Duodenal mucosa (tissue), 2 donors: ENCODE results near the gene PCNX1.

ENCODE experiments used
- H3K27ac ChIP-seq: one replicate; pipeline ENCODE4 v1.7.0; 2013; ENCODE audit warnings: low read depth, low read length
- H3K27me3 ChIP-seq, 2 donors: one replicate each; pipeline ENCODE4 v1.7.0; 2013; ENCODE audit warnings: low read length in 2 of 2, control low read depth in 1 of 2; ENCODE audit not compliant: insufficient read depth in 2 of 2, control insufficient read depth in 1 of 2
- H3K36me3 ChIP-seq, 2 donors: one replicate each; pipeline ENCODE4 v1.7.0; 2013; ENCODE audit warnings: low read length in 2 of 2, control low read depth in 1 of 2; ENCODE audit not compliant: insufficient read depth in 2 of 2, control insufficient read depth in 1 of 2
- H3K4me1 ChIP-seq, 2 donors: one replicate each; pipeline ENCODE4 v1.7.0; 2013; ENCODE audit warnings: low read length in 2 of 2, control low read depth in 1 of 2; ENCODE audit not compliant: insufficient read depth in 2 of 2, control insufficient read depth in 1 of 2
- H3K4me3 ChIP-seq, 2 donors: one replicate each; pipeline ENCODE4 v1.7.0; 2013; ENCODE audit warnings: low read length in 2 of 2, low read depth in 1 of 2
- H3K9ac ChIP-seq, 2 donors: one replicate each; pipeline ENCODE4 v1.7.0; 2013; ENCODE audit warnings: low read length in 2 of 2, low read depth in 1 of 2
- H3K9me3 ChIP-seq, 2 donors: one replicate each; pipeline ENCODE4 v1.7.0; 2013; ENCODE audit warnings: low read length in 2 of 2, control low read depth in 1 of 2; ENCODE audit not compliant: control insufficient read depth in 1 of 2

The PCNX1 gene

DNA sequence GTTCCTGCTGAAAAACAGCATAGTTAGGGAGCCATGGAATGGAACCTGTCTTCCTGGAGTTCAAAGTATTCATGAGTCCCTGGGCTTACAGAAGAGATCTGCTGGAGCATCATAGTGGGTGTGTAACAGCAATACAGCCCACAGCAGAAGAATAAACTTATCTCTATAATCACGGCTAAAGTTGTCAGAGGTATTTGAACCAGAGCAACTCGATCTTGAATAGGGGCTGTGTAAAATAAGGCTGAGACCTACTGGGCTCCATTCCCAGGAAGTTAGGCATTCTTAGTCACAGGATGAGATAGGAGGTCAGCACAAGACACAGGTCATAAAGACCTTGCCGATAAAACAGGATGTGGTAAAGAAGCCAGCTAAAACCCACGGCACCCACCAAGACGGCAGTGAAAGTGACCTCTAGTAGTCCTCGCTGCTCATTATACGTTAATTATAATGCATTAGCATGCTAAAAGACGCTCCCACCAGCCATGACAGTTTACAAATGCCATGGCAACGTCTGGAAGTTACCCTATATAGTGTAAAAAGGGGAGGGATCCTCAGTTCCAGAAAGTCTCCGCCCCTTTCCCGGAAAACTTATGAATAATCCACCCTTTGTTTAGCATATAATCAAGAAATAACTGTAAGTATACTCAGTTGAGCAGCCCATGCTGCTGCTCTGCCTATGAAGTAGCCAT is 223.4 kb downstream of the PCNX1 start:
- H3K4me1 ChIP-seq: peaks cover 4 to 5% of the 10 kb centered on the region in 2 donors
- H3K4me3 ChIP-seq: no peak overlapping the region
- no peak overlapping the region for H3K27ac ChIP-seq

DNA sequence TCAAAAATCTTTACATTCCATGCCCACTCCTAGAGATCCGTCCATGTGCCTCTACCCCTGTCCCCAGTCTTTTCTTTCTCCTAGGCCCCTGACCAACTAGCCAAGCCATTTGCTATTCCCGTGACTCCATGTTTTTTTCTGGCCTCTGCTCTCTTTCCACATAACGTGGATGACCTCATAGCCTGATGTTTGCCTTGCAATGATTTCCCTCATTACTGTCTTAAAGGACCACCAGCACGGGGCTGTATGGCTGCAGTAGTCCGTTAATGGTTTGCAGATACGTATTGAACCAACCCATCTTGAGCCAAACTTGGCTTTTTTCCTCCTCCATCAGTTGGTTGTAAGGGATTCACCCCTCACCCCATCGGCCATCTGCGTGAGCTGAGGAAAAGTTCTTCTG is 226.0 kb downstream of the PCNX1 start:
- Histone ChIP-seq H3K9me3 (no peaks in the 10 kb centered on the region), H3K4me1 (peaks cover 4 to 5% of the 10 kb centered on the region in 2 donors), H3K27ac (no peak overlapping the region), H3K9ac (no peak overlapping the region), H3K27me3 (no peaks in the 10 kb centered on the region), H3K4me3 (no peak overlapping the region), H3K36me3 (no peaks in the 10 kb centered on the region)

More for the DNA sequence above, 223.4 kb downstream of the PCNX1 start:
- Histone ChIP-seq H3K9ac (no peak overlapping the region), H3K9me3 (no peaks in the 10 kb centered on the region), H3K27me3 (no peaks in the 10 kb centered on the region), H3K36me3 (no peaks in the 10 kb centered on the region)

DNA sequence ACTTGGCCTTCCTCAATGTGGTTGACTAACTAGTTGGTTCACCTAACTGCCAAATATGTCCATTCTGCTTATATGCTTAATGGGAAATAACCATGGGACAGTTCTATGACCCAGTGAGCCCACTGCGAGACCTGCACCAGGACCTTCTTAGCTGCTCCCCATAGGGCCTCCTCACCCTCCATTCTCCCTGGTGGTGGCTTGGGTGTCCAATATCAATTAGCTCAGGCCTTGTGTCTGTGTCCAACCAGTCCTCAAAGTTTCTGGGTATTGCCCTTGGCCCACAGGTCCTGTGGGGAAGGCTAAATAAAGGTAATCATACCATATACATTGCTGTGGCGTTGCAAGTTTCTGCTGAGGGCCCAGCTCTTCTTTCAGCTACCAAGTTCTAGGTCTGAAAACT is 228.2 kb downstream of the PCNX1 start:
- no peaks in the 10 kb centered on the region for H3K9me3 ChIP-seq
- H3K9ac ChIP-seq: no peak overlapping the region
- H3K27ac ChIP-seq: no peak overlapping the region
- H3K27me3 ChIP-seq: no peaks in the 10 kb centered on the region
- H3K36me3 ChIP-seq: no peaks in the 10 kb centered on the region
- H3K4me1 ChIP-seq: peaks cover 7 to 8% of the 10 kb centered on the region in 2 donors
- H3K4me3 ChIP-seq: no peak overlapping the region

DNA sequence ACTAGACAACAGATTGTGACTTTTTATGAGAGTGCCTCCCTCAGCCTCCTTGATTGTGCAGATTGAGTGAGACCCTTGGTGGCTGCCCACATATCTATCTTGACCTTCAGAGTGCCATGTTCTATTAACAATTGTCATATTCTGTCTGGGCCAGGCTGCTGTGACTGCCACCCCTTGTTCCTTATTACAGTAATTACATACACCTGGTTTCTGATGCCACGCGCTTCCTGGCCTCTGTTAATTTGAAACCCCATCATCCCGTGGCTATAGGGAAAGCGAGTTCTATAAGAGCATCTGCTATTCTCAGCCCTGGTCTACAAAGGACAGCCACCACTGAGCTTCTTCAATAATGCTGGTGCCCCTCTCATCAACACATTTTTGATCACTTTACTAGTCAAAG is 228.7 kb downstream of the PCNX1 start:
- Histone ChIP-seq H3K36me3 (no peaks in the 10 kb centered on the region), H3K9ac (no peak overlapping the region), H3K9me3 (no peaks in the 10 kb centered on the region), H3K27me3 (no peaks in the 10 kb centered on the region), H3K4me3 (no peak overlapping the region), H3K4me1 (peaks cover 3 to 8% of the 10 kb centered on the region in 2 donors), H3K27ac (no peak overlapping the region)

DNA sequence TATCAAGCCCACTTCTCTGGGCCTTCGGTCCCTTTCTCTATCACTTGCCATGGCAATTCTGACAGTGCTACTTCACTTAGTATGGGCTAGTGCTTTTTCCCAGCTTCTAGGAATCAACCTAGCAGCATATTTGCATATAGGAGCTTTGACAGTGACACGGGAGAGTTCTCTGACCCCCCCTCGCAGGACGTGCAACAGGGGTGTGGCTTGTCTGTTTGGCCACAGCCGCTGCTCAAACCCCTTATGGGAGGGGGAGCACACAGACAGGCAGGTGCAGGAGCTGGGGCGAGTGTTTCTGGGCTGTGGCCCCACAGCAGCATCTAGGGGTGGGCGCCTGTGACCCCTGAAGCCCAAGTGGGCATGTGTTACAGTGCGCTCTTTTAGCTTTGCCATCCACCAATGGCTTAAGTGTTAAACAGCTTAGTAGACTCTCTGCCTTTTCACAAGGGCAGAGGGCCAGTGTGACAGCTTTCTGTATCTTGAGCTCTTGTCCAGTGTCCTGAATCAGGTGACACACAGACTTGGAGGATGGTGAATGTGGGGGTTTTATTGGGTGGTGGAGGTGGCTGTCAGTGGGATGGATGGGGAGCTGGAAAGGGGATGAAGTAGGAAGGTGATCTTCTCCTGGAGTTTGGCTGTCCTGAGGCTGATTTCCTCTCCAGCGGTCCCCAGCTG is 229.3 kb downstream of the PCNX1 start:
- no peak overlapping the region for H3K27ac ChIP-seq
- H3K27me3 ChIP-seq: no peaks in the 10 kb centered on the region
- H3K9me3 ChIP-seq: no peaks in the 10 kb centered on the region
- no peak overlapping the region for H3K9ac ChIP-seq
- no peak overlapping the region for H3K4me3 ChIP-seq
- no peaks in the 10 kb centered on the region for H3K36me3 ChIP-seq
- H3K4me1 ChIP-seq: peaks cover 3 to 8% of the 10 kb centered on the region in 2 donors

DNA sequence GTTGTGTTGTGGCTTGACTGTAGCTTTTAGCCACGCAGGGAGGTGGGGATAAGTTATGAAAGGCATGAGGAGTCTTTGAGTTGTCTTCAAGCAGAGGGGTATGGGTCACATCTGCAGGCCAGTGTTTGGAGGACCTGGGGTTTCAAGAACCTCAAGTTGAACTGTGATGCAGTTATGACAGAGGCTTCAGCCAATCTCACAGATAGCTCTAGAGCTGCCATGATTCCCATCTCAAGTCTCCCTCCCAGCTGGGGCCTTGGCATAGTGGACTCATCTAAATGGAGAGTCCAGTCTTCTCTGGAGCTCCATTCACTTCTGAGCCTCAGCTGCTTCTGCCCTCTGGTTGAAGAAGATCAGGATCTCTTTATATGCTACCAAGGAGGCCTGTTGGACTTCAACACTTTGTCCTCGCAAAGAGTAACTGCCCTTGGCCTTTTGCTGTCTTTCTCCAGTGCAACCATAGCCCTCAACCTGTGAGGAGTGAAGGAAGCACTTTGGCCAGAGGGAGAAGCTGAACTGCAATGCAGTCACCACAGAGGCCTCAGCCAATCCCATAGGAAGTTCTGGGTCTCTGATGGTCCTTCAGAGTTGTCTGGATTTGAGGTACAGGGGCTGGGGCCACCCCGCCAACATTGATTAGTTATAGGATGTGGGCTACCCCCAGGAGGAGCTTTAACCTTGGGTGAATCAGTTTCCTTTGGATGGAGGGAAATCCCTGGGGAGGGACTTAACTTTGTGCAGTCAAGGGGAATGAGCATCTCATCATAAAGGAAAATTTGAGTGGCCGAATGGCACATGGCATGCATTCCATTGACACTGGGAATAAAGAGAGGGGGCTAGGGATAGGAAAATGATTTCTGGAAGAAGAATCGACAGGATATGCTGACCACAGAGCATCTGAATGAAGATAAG is 230.5 kb downstream of the PCNX1 start:
- H3K36me3 ChIP-seq: no peaks in the 10 kb centered on the region
- H3K27ac ChIP-seq: no peak overlapping the region
- H3K27me3 ChIP-seq: no peaks in the 10 kb centered on the region
- H3K9me3 ChIP-seq: no peaks in the 10 kb centered on the region
- peaks cover 3 to 12% of the 10 kb centered on the region in 2 donors for H3K4me1 ChIP-seq
- H3K4me3 ChIP-seq: no peak overlapping the region
- H3K9ac ChIP-seq: no peak overlapping the region

DNA sequence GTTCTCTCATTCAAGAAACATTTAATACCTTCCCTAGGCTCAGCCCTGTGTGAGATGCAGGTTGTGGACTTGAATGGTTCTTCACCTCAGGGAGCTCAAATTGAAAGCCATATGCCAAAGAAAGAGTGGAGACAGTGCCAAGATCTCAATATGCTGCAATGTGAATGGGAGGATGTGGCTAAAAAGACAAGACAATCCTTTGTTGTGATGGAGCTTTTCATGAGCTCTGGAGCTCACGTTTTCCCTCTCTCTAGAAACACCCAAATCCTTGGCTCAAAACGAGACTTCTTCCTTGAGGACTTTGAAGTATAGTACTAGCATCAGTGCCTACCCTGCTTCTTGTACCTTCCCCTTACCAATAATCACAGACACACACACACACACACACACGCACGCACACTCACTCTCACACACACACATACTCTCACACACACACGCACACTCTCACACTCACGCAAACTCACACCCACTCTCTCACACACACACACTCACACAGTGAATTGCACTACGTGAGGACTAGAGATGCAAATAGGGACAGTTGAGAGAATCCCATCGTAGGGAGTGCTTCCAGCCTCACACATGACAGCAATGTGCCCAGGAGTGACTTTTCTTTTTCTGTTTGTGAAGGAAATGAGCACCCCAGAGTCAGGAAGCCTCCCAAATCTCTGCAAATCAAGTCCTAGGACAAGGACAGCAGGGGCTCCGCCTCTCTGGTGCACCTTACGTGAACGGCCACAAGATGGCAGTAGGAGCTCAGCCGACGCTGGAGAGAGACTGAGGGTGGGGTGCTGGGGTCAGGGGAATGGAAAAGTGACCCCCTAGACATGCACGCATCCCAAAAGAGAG is 231.4 kb downstream of the PCNX1 start:
- H3K27ac ChIP-seq: no peak overlapping the region
- H3K27me3 ChIP-seq: no peaks in the 10 kb centered on the region
- no peaks in the 10 kb centered on the region for H3K36me3 ChIP-seq
- no peak overlapping the region for H3K4me3 ChIP-seq
- H3K4me1 ChIP-seq: peaks cover 10 to 20% of the 10 kb centered on the region in 2 donors
- no peak overlapping the region for H3K9ac ChIP-seq
- H3K9me3 ChIP-seq: no peaks in the 10 kb centered on the region

DNA sequence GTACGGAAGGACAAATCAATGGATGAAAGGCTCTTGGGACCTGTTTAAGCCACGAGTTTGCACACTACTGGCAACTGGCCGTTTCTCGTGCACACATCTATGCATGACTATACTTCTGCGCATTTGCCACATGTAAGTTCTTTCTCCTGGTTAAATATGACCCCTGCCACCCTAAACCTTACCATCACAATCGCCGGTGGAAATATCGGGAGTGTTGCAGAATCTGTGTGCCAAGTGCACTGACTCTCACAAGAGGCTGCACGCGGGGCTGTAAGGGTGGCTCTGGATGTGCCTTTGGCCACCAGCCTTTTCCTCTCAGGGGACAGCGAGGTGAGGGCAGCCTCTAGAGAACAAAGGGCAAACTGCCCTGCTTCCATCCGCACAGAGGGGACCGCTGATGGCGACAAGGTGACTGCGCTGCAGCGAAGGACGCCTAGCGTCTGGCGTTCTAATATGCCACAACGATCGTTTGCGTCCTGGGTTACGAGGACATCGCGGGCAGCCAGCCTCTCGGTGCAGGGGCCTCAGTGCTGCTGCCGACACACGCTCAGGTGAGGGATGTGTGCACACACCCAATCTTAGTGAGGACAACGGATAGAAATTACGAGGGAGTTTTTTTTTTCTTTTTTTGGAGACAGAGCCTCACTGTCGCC is 232.2 kb downstream of the PCNX1 start:
- H3K9ac ChIP-seq: no peak overlapping the region
- H3K27me3 ChIP-seq: no peaks in the 10 kb centered on the region
- H3K4me1 ChIP-seq: peaks cover 11 to 23% of the 10 kb centered on the region in 2 donors
- no peak overlapping the region for H3K27ac ChIP-seq
- H3K9me3 ChIP-seq: no peaks in the 10 kb centered on the region
- H3K36me3 ChIP-seq: no peaks in the 10 kb centered on the region
- H3K4me3 ChIP-seq: no peak overlapping the region

DNA sequence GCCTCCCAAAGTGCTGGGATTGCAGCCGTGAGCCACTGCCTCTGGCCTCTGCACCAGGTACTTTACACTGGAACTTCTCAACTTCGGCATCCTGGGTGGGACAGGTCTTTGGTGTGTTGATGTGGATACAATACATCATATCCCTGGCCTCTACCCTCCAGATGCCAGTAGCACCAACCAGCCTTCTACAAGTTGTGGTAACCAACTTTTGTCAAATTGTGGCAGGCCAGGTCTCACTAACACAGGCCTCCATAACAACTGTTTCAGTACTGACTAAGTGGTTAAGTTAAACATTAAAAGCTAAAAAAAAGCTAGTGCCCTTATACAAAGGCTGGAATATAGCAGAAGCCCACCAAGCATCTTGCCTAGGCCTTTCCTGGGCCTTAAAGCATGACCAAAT is 232.9 kb downstream of the PCNX1 start:
- Histone ChIP-seq H3K27ac (no peak overlapping the region), H3K9ac (no peak overlapping the region), H3K9me3 (no peaks in the 10 kb centered on the region), H3K4me1 (peaks cover 11 to 23% of the 10 kb centered on the region in 2 donors), H3K27me3 (no peaks in the 10 kb centered on the region), H3K36me3 (no peaks in the 10 kb centered on the region), H3K4me3 (no peak overlapping the region)
